Adipose tissue (tissue), 3 donors: ENCODE measurements around the gene OCA2. TPM values are rescaled to one million over a fixed set of nuclear protein-coding genes. Genes with fewer than 3 reads are reported as not detected.
"Not testable (repeated sequence)": the region's sequence is repeated elsewhere in the genome, so short reads cannot be mapped to it uniquely, and the experiment has no call there.

Source experiments
- H3K27ac ChIP-seq: one replicate; pipeline ENCODE4 v1.5.1; 2013; ENCODE audit warnings: low read depth, low read length
- WGBS, 3 donors: extraction: QIAGEN DNeasy Blood & Tissue Kit; methylation state at CpG; one replicate each; pipeline ENCODE4 v1.1.7; 2013; 5-methylcytosine and 5-hydroxymethylcytosine counted together
- polyA plus RNA-seq, 3 donors: library from polyadenylated mRNA; stranded (reverse); fragments of 200-250 nt; gene quantifications; one replicate each; pipeline ENCODE4 v1.2.3, GENCODE V29; 2013
- donor health status: healthy with polysubstance abuse.
- donor health status: Bipolar disorder and iron deficiency.
- donor health status: healthy.

Gene OCA2
- polyA plus RNA-seq, 3 donors = 0.06 TPM; not detected in 2

DNA sequence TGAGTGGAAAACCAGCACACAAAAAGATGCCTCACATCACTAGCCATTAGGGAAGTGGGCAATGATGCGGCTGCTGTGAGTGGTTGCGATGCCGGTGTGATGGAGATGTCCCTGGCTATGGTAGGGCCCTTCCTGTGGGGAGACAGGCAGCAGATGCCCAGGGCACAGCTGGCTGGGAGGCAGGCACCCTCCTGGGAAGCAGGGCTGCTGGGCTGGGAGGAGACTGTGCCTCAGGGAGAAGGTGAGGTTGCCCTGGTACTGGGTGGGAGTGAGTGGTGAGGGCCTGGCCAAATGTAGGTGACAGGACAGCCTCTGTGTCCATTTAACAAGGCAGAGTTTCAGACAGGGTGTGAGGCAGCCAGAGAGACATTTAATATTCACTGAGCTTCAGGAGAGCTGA lies 335.6 kb downstream of the OCA2 start:
- no peak overlapping the region for H3K27ac ChIP-seq
- 95 to 96% (median 96%) methylated on average over 3 of the region's 3 CpGs for WGBS, 3 donors

DNA sequence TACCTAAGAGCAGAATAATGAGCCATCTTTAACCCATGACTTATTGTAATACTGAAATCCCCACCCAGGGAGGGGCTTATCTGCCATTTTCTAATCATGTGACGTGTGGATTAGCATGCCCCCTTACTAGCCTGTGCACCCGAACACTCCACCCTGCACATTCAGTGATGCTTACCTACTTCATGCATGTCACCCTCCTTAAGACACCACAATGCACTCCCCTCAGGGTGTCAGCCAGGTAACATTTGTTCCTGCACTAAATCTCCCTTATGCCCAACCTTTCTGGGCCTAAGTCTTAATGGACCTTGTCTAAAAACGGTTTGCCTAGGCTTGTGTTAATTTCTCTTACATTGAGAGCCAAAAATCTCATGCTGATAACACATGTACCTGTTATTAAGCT lies 336.6 kb downstream of the OCA2 start:
- H3K27ac ChIP-seq = no peak overlapping the region
- WGBS, 3 donors = 65 to 71% (median 66%) methylated on average over 3 of the region's 3 CpGs

DNA sequence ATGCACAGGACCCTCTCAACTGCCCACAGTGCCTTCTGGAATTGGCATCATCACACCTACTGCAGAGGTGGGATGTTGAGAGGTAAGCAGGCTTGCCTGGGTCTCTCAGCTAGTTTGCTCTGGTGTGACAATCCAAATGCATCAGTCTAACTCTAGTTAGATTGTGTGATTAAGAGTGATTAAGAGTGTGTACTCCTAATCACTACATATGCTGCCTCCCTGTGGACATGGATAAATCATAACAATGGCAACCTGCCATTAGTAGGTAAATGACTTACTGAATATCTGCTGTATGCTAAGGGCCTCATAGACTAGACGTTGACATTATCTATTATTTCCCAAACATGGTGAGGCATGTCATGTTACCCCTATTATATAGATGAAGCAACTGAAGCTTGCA lies 342.1 kb downstream of the OCA2 start:
- WGBS, 3 donors = 32 to 68% (median 63%) methylated on average over 1 of the region's 1 CpG

DNA sequence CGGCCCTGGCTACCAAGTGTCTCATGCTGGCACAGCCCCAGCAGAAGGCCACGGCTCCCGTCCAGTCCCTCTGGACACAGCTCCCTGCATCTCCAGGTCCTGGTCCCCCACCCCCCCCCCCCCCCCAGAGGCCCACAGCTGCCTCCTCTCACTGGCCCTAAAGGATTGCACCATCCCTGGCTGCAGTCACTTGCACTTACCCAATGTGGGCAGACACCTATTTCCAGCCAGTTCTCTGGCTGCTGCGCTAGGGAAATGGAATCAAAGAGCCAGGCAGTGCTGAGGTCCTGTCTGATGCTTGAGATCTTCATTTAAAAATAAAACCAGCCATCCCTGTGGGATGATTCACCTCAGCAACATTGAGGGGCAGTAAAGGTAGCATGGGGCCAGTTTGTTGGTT lies 346.4 kb downstream of the OCA2 start:
- H3K27ac ChIP-seq = no peak overlapping the region
- 64 to 67% (median 65%) methylated on average over 4 of the region's 4 CpGs for WGBS, 3 donors

More for the DNA sequence above, 342.1 kb downstream of the OCA2 start:
- H3K27ac ChIP-seq = no peak overlapping the region

DNA sequence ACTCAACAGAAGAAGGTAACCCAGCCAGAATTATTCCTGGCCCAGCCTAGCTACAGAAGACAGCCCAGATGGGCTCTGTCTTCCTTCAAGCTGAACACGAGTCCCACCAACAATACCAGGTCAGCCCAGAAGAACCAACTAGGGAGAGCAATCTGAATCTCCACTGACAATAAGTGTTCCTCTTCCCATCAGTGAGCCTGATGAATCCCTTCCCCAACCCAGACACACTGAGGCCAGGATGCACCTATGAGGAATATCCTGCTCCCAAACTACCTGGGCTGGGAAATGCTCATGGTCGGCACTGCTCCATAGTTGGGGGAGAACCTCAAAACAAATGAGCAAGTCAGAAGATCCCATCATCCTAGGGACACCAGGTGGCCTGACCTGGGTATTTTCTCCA lies 351.1 kb downstream of the OCA2 start:
- H3K27ac ChIP-seq = no peak overlapping the region
- 86 to 92% (median 87%) methylated on average over 2 of the region's 2 CpGs for WGBS, 3 donors

DNA sequence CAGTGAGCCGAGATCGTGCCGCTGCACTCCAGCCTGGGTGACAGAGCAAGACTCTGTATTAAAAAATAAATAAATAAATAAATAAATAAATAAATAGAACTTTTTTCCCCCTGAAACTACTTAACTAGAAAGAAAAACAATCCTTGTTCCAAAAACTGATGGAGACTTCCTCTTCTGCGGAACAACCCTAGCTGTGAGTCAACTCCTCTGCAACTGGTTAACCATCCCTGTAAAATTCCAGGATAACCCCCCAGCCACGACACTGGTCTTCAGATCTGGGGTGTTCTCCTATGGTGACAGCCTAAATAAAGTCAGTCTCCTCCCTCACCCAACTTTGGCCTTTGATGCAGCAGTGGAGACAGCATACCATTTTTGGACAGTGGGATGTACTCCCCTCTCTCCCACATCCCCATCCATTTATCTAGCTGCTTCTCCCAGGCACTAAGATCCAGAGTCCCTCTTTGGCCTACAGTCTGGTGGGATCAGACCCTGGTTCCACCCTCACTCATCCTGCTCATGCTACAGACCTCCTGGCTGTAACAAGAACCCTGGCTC lies 352.6 kb downstream of the OCA2 start:
- WGBS, 3 donors = 77 to 90% (median 90%) methylated on average over 5 of the region's 5 CpGs
- no peak overlapping the region for H3K27ac ChIP-seq

DNA sequence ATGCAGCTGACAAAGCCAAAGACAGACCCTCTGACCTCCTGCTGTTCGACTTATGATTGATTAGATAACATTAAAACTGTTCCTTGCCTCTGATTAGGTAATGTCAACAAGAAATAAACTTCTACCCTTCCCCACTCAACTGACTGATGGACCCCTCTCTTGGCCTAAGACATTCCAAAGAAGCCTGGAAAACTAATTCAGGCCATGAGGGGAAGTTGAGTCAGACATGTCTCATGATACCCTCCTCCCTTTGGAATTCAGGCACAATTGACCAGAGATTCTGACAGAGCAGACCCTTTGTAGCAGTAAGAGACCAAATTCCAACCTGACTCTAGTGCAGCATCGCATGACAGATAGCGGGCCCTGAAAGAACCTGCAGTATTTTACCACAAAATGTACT lies 354.5 kb downstream of the OCA2 start:
- no peak overlapping the region for H3K27ac ChIP-seq
- WGBS, 3 donors = 69 to 78% (median 76%) methylated on average over 3 of the region's 3 CpGs

DNA sequence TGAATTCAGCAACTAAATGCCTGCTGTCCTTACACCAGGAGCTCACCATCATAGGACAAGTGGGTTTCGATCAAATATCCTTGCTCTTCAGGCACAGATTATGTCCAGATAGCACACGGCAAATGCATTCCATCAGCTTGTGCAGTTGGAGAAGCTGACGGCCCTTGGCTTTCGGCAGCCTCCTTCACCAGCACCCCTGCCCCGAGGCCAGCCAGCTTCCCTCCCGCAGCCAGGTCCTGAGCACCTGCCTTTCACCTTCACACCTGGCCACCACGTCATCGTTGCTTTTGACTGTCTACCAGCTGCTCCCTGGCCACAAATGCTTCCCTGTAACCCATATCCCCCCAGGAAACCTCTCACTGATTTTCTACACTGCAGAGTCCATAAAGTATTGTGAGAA lies 355.5 kb downstream of the OCA2 start:
- 81 to 95% (median 91%) methylated on average over 8 of the region's 8 CpGs for WGBS, 3 donors
- H3K27ac ChIP-seq = no peak overlapping the region

DNA sequence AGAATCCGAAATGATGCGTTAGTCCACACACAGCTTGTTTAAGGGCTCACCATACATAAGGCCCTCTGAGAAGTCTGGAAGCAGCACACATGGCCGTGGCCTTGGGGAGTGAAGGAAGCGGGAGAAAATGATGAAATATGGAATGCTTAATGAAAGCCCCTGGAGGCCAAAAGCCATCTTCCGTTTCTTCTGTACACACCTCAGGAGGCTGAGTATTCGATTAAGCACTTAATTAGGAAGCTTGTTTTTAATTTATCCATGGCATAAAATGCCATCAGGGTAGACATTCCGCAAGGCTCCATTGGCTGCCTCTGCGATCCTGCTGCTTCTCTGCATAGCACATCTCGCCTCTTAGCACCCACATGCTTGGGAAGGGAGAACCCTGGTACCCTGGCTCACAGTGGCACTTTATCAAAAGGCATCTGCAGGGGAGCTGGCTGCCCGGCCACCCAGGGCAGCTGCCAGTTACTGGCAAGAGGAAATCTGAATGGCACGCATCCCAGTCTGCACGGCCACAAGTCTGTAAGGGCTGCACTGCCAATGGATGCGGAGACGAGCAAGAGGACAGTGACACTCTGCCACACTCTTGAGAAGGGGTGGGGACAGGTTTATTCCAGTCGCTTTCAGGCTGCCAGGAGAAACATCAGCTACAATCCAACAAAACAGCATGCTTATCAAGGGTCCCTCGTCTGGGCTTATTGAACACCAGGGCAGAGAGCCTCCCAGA lies 356.2 kb downstream of the OCA2 start:
- WGBS, 3 donors = 76 to 83% (median 76%) methylated on average over 16 of the region's 16 CpGs
- H3K27ac ChIP-seq = no peak overlapping the region

DNA sequence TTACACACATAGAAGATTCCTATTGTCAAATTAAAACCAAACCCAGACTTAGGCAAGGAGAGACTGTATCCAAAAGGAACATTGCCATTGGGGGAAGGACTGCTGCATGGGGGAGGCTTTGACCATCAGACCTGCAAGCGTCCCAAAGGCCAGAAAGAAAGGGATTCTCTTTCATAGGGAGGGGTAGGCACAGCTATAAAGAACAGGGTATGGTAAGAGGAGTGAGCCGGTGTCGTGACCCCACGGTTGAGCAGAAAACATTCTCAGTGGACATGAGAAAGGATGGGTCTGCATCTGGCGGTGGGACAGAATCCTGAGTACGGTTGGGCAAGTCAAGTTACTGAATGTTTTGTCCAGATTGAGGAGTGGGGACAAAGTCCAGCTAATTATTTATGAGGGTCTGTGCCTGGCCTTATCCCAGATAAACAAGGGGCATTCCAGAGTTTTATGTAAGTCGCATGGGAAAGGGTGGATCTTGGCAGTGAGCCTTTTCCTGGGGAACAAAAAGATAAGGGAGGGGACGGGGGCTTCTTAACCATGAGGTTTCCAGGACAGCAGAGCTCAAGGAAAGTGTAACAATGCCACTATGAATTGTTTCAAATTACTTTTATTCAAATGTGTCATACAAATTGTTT lies 357.8 kb downstream of the OCA2 start:
- 54 to 68% (median 64%) methylated on average over 8 of the region's 8 CpGs for WGBS, 3 donors
- no peak overlapping the region for H3K27ac ChIP-seq

DNA sequence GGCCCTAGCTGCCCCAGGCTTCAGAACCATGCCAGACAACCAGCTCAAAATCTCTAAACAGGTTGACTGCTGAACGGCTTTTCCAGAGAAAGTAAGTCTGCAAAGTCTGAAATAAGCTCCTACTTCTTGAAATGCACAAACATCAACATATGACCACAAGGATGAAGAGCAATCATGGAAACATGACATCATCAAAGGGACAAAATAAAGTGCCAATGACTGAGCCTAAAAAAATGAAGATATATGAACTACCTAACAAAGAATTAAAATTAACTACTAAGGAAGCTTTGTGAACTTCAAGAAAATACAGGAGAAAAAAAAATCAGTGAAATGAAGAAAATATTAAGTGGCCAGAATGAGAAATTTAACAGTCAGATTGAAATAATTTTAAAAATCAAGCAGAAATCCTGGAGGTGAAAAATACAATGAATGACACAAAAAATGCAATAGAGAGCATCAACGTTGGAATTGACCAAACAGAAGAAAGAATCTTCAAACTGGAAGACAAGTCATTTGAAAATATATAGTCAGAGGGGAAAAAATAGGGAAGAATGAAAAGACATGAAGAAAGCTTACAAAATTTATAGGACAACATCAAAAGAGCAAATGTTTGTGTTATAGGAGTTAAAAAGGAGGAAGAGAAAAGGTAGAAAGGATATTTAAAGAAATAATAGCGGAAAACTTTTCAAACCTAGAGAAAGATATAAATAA lies 364.2 kb downstream of the OCA2 start:
- no peak overlapping the region for H3K27ac ChIP-seq
- 67 to 90% (median 87%) methylated on average over 3 of the region's 3 CpGs for WGBS, 3 donors

DNA sequence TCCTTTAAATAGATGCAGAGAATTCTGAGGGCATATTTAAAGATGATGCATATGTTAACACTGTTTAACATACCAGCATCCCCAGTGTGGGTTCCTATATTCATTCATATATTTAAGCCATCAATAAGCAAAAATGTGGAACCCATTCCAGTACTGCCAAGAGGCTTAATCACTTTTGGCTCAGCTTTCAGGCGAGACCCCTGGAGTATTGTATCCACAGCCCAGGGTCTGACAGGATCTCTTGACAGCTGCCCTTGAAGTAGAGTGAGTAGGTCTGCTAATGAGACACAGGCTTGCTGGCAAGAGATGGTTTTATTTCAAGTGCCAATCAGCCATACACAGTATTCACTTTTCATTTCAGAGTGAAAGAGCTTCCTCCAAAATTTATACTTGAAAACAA lies 367.3 kb downstream of the OCA2 start:
- no peak overlapping the region for H3K27ac ChIP-seq
- 55 to 71% (median 58%) methylated on average over 1 of the region's 1 CpG for WGBS, 3 donors

DNA sequence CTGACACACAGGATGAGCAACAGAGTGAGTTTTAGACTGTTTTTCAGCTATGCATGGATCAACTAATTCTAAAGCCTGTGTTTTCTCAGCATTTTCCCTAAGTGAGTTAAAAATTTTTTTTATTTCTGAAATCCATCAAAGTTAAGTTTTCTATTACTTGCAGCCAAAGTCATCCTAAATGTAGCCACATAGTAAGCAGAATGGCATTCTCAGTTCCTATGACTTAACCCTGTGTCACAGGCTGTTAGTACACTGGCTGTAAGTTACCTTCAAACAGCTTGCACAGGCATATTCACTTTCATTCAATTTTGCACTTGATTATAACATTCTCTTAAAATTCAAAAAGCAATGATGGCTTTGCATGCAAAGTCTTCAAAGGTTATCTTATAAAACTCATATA lies 368.2 kb downstream of the OCA2 start:
- H3K27ac ChIP-seq = no peak overlapping the region

DNA sequence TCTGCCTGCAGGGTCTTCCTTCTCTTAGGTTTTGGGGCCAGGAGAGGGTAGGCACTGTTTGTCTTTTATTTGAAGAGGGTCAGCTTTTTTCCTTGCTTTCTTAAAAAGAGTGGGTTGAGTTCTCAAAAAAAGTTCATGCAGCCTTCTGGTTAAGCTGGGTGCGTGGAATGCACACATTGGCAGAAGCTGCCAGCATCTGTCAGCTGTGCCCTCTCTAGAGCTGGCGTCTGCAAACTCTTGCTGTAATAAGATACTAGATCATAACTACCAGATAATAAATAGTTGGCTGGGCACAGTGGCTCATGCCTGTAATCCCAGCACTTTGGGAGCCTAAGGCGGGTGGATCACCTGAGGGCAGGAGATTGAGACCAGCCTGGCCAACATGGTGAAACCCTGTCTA lies 373.4 kb downstream of the OCA2 start:
- no peak overlapping the region for H3K27ac ChIP-seq
- WGBS, 3 donors = 73 to 90% (median 77%) methylated on average over 3 of the region's 3 CpGs

DNA sequence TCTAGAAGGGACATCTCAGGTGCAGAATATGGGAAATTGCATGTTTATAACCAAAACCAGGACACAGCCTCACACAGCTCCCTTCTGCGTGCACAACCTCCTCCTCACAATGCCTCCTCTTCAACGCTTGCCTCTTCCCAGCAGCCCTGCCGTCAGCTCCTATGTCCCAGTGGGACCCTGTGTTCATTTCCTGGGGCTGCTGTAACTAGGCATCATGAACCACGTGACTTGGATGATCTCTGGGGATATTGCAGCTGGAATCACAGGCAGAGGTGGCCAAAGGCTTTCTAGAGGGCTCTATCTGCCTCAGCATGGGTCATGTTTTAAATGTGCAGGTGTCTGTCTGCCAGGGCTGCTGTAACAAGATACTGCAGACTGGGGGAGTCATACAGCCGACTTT lies 375.3 kb downstream of the OCA2 start:
- no peak overlapping the region for H3K27ac ChIP-seq
- 41 to 61% (median 52%) methylated on average over 5 of the region's 5 CpGs for WGBS, 3 donors

DNA sequence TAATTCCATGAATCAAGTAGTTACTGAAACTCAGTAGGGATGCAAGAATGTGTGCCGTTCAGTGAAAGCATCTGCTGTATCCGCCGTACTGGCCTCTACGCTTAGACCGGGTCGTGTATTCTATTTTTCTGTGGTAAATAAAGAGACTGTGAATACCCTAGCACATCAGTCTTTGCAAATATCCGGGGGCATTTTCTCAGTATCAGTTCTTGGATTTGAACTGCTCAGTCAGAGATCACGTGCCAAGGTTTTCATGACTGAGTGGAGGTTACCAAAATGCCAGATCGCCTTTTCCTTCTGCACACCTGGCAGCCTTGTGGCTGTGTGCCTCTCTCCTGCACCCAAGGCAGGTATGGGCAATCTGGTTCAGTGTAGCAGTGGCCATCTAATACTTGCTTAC lies 377.0 kb downstream of the OCA2 start:
- WGBS, 3 donors = 79 to 84% (median 82%) methylated on average over 9 of the region's 9 CpGs
- no peak overlapping the region for H3K27ac ChIP-seq

DNA sequence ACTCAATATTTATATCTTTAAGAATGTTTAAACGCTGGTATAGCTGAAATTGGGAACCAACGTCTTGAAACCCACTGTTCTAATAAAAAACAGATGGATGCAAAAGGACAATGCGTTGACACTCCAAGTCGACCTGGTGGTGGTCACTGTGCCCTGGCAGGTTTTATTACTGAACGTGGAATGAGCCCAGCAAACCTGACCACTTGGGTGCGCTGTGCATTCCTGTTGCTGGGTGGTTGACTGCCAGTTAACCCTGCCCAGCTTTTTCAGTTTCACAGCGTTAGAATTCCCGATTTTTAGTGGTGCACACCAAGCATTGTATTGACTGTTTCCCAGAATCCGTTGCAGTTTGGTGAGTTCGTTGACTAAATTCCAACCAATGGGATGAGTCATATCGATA lies 384.4 kb downstream of the OCA2 start:
- no peak overlapping the region for H3K27ac ChIP-seq
- WGBS, 3 donors = 75 to 79% (median 79%) methylated on average over 11 of the region's 11 CpGs

DNA sequence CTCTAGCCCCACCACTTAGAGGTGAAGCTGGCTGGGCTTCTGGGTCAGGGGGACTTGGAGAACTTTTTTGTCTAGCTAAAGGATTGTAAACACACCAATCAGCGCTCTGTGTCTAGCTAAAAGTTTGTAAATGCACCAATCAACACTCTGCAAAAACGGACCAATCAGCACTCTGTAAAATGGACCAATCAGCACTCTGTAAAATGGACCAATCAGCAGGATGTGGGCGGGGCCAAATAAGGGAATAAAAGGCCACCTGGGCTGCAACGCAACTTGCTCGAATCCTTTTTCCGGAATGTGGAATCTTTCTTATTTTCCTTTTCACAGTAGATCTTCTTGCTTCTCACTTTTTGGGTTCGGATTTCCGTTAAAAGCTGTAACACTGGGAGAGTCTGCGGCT lies 385.3 kb downstream of the OCA2 start:
- WGBS, 3 donors = 82 to 85% (median 84%) methylated on average over 9 of the region's 9 CpGs
- H3K27ac ChIP-seq = not testable (repeated sequence)

DNA sequence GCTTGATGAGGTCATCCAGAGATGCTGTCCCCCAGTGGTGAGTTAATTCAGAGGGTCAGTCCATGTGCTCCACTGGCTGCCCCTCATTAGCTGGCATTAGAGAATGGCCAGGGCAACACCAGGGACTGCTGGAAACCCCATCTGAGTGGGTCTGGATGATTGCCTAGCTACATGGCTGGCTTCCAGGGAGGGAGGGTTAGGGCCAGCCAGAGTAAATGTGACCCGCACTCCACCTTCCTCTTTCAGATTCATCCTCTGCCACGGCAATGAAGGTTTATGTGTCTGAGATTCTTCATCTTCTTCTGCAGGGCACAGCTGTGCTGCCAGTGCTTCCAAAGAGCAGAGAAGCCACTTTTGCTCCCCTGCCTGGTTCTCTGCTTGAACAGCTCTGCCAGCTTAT lies 391.9 kb downstream of the OCA2 start:
- no peak overlapping the region for H3K27ac ChIP-seq
- WGBS, 3 donors = 59 to 75% (median 72%) methylated on average over 2 of the region's 2 CpGs
